Coronary artery (tissue), 2 donors: ENCODE results near the gene ST6GALNAC4.

Source experiments
- DNase-seq: peaks from one replicate; pipeline ENCODE4 v3.0.0-alpha.2; 2017; ENCODE audit warnings: low spot score
- H3K27ac ChIP-seq, 2 donors: fragments of 200-600 bp; sonication (generic); one replicate each; pipeline ENCODE4 v1.5.1; 2016 to 2019
- H3K4me3 ChIP-seq: fragments of 200-600 bp; sonication (generic); 2 replicates; pipeline ENCODE4 v1.5.1; 2016; ENCODE audit warnings: mild to moderate bottlenecking, moderate library complexity
- CTCF ChIP-seq: fragments of 200-600 bp; sonication (generic); IDR thresholded peaks from one replicate; pipeline ENCODE4 v1.5.1; 2019; ENCODE audit warnings: antibody characterized with exemption

Gene ST6GALNAC4

DNA sequence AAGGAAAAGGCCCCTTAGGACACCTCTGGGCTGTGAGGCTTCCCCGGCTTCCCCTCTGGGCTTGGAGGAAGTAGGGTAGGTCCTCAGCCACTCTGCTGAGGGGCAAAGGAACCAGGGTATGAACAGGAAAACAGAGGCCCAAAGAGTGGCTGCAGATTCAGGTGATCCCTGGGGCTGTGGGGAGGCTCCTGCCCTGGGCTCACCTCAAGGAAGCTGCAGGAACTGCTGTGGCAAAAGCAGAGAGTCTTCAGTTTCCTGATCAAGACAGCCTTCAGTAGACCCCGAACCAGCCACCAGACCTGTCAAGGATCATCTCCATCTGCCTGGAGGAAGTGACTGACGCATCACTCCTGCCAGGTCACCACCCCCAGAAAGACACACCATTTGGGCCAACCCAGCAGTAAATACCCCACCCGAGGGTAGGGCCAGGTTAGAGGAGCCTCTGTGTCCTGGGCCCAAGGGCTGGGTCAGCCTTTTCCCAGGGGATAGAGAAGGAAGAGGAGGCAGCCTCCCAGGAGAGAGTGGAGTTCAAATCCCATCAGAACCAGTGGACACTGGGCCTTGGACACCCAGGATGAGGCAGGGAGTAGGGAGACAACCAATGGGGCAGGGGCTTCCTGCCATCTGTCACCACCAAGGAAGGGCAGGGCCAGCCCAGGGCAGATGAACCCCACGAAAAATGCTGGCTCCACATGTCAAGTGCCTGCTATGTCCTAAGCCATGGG lies 11.7 kb downstream of the ST6GALNAC4 start:
- no peak for TF ChIP-seq CTCF
- DNase-seq: peak; percentile 69
- H3K27ac ChIP-seq: peak overlapping the region; percentile 72 to 95
- H3K4me3 ChIP-seq: no peak overlapping the region

GRCh38 chr9:127904561-127905003 lies 12.3 kb downstream of the ST6GALNAC4 start:
- peak overlapping the region; percentile 72 to 95 for H3K27ac ChIP-seq
- DNase-seq: peak; percentile 74
- H3K4me3 ChIP-seq: no peak overlapping the region
- no peak for TF ChIP-seq CTCF

DNA sequence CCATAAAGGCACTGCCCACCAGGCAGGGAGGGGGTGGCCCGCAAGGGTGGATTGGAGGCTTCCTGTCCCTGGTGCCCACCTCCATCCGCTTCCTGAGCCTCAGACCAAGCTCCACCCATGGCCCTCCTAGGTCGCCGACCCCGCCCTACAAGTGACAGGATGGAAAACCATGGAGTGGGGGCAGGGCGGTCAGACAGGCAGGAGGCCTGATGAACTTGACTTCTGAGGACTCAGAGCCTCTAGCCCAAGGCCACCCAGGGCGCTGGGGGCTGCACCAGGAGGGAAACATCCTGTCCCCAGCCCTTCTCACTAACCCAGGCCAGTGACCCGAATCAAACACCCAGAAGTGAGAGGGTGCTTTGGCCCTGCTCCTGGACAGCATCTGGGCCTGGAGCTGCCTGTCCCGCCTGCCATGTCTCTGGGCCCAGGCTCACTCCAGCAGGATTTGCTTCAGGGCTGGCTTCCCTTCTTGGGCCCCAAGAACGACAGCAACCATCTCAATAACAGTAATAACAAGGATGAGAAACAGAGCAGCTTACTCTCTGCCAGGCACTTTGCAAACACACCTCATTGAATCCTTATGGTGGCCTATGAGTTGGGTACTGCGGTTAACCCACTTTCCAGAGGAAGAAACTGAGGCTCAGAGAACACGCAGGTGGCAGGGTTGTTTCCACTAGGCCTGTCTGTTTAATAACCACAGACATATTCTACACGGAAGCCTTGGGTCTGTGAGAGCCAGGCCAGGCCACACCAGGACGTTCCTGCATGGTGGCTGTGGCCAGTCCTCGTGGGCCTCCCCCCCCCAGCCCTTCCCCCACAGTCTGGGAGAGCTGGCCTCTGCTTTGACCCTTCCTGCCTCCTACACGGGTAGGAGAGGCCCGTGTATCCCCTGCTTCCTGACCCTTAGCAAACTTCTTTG lies 13.0 kb downstream of the ST6GALNAC4 start:
- Histone ChIP-seq H3K4me3 (peak overlapping the region; percentile 34), H3K27ac (peak overlapping the region; percentile 72 to 95)
- no peak for TF ChIP-seq CTCF
- peak; percentile 89 for DNase-seq

- Histone ChIP-seq H3K27ac (peak within 1 kb of the TSS; percentile 93 to 99), H3K4me3 (peak within 1 kb of the TSS; percentile 96)
- no peak for TF ChIP-seq CTCF
- peak; percentile 80 for DNase-seq
These were observed 17.5 kb downstream of the ST6GALNAC4 start, which contains the start of gene ST6GALNAC6 for GRCh38 chr9:127899128-127899943. Gene ST6GALNAC6 (minus strand): TSS chr9:127899603. CDS start chr9:127897981, 1,622 bp downstream.

DNA sequence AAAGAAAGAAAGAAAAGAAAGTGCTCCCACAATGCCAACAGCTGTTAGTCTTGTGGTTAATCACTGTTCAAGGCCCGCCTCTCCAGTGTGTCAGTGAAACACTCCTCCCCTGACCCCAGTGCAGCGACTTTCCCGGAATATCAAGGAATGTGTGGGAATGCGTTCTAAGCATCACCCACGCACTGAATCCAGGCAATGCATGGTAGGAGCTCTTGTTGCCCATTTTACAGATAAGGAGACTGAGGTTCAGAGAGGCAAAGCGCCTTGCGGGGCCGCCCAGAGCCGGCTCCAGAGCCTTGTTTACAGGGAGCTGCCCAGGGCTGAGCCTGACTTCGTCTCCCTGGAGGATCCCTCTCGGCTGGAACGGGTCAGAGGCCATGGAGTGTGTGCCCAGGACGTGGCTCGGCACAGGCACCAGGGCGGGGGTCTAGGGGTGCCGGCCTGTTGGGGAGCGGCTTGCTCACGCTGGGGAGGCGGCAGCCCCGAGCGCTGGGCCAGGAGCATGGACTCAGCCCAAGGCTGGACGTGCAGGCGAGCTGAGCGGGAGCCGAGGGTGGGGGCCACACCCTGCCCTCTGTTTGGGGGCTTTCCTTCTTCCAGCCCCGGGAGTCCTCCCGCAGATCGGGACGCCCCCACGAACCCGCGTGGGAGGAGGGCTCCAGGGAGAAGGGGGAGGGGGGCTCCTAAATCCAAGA lies 18.3 kb downstream of the ST6GALNAC4 start:
- Histone ChIP-seq H3K27ac (peak overlapping the region; percentile 93 to 99), H3K4me3 (peak overlapping the region; percentile 96)
- peak; percentile 83 for DNase-seq
- no peak for TF ChIP-seq CTCF

- Histone ChIP-seq H3K27ac (peak overlapping the region; percentile 93 to 99), H3K4me3 (peak overlapping the region; percentile 96)
- TF ChIP-seq CTCF: no peak
- DNase-seq: peak; percentile 94
These were observed 19.6 kb downstream of the ST6GALNAC4 start for GRCh38 chr9:127897193-127897692.
